ENCODE results near the gene BICC1.

Gene BICC1

GRCh38 chr10:58754469-58755339, 242.0 kb downstream of the BICC1 start:
- DNase-seq = no peak

GRCh38 chr10:58755340-58755610, 242.6 kb downstream of the BICC1 start:
- no peak for DNase-seq

- no peak for DNase-seq
Observed at GRCh38 chr10:58755677-58756076, 243.0 kb downstream of the BICC1 start.

- no peak for DNase-seq
Observed at GRCh38 chr10:58756130-58756719, 243.6 kb downstream of the BICC1 start.

GRCh38 chr10:58757352-58758065, 244.8 kb downstream of the BICC1 start:
- DNase-seq = no peak

- no peak for DNase-seq
Observed at GRCh38 chr10:58758321-58758720, 245.6 kb downstream of the BICC1 start.

GRCh38 chr10:58764087-58764747, 251.5 kb downstream of the BICC1 start:
- no peak for DNase-seq

GRCh38 chr10:58765910-58766309, 253.2 kb downstream of the BICC1 start:
- no peak for DNase-seq

- no peak for DNase-seq
Observed at GRCh38 chr10:58767652-58768051, 255.0 kb downstream of the BICC1 start.

- DNase-seq = no peak
Observed at GRCh38 chr10:58771863-58772262, 259.2 kb downstream of the BICC1 start.

- no peak for DNase-seq
Observed at GRCh38 chr10:58772758-58773157, 260.1 kb downstream of the BICC1 start.

GRCh38 chr10:58773341-58773740, 260.7 kb downstream of the BICC1 start:
- no peak for DNase-seq

- DNase-seq = no peak
Observed at GRCh38 chr10:58773944-58774343, 261.3 kb downstream of the BICC1 start.

- no peak for DNase-seq
Observed at GRCh38 chr10:58775960-58776567, 263.4 kb downstream of the BICC1 start.

- DNase-seq = no peak
Observed at GRCh38 chr10:58776568-58777318, 264.1 kb downstream of the BICC1 start.

- DNase-seq = no peak
Observed at GRCh38 chr10:58778966-58779365, 266.3 kb downstream of the BICC1 start.

GRCh38 chr10:58779594-58779993, 266.9 kb downstream of the BICC1 start:
- no peak for DNase-seq

GRCh38 chr10:58780476-58780875, 267.8 kb downstream of the BICC1 start:
- DNase-seq = no peak

GRCh38 chr10:58781873-58782488, 269.3 kb downstream of the BICC1 start:
- DNase-seq = no peak

GRCh38 chr10:58782876-58783851, 270.5 kb downstream of the BICC1 start:
- DNase-seq = no peak

GRCh38 chr10:58784361-58784760, 271.7 kb downstream of the BICC1 start:
- no peak for DNase-seq

Data from CD4-positive, alpha-beta T cell treated with Interleukin-17A for 4 hours (primary cell).